HG03460 (cell line): ENCODE results near the gene CFLAR.
A peak's percentile ranks its signal among the peaks of the same experiment; 100 is the strongest.

Experiments used
- ATAC-seq: cut with Tn5 transposase; IDR thresholded peaks from one replicate; pipeline ENCODE4 v1.9.1; 2021; ENCODE audit not compliant: unreplicated experiment

Gene CFLAR

GRCh38 chr2:201205515-201205849 lies 89.5 kb downstream of the CFLAR start:
- no peak for ATAC-seq

- peak; percentile 63 for ATAC-seq
Observed at GRCh38 chr2:201208563-201209252, 92.7 kb downstream of the CFLAR start.

- ATAC-seq, result no peak
Observed at GRCh38 chr2:201215963-201216362, 100.0 kb downstream of the CFLAR start.

- ATAC-seq, result no peak
Observed at GRCh38 chr2:201216918-201217317, 101.0 kb downstream of the CFLAR start.

- no peak for ATAC-seq
Observed at GRCh38 chr2:201218780-201219179, 102.8 kb downstream of the CFLAR start.

- ATAC-seq, result no peak
Observed at GRCh38 chr2:201219328-201220096, 103.5 kb downstream of the CFLAR start.

GRCh38 chr2:201220102-201220570 lies 104.2 kb downstream of the CFLAR start:
- no peak for ATAC-seq

- peak; percentile 92 for ATAC-seq
Observed at GRCh38 chr2:201223089-201224073, 107.4 kb downstream of the CFLAR start.
